Measurements from ENCODE around the gene SETD5.

- no peak for TF ChIP-seq POLR2A (IDR thresholded peaks at IDR 0.05)
- TF ChIP-seq CTCF (IDR thresholded peaks at IDR 0.05), result no peak
Measured at GRCh38 chr3:9377981-9378380, 19.4 kb upstream of the SETD5 start.

Measured in uterus (tissue), 2 donors.